ENCODE measurements around the gene DMTF1.
"Not testable (repeated sequence)": the region's sequence is repeated elsewhere in the genome, so short reads cannot be mapped to it uniquely, and the experiment has no call there.

DMTF1 gene

GRCh38 chr7:87192784-87193487 is 40.7 kb downstream of the DMTF1 start:
- DNase-seq = no peak

- no peak for DNase-seq
Observed at GRCh38 chr7:87193912-87194311, 41.7 kb downstream of the DMTF1 start.

- no peak for DNase-seq
Observed at GRCh38 chr7:87199241-87199640, 47.0 kb downstream of the DMTF1 start.

GRCh38 chr7:87199700-87200450 is 47.6 kb downstream of the DMTF1 start:
- DNase-seq = no peak

GRCh38 chr7:87202208-87202607 is 50.0 kb downstream of the DMTF1 start:
- DNase-seq = no peak

GRCh38 chr7:87202705-87203104 is 50.5 kb downstream of the DMTF1 start:
- no peak for DNase-seq

- not testable (repeated sequence) for DNase-seq
Observed at GRCh38 chr7:87203929-87204328, 51.7 kb downstream of the DMTF1 start.

GRCh38 chr7:87204933-87205332 is 52.7 kb downstream of the DMTF1 start:
- DNase-seq = no peak

GRCh38 chr7:87205701-87206100 is 53.4 kb downstream of the DMTF1 start:
- not testable (repeated sequence) for DNase-seq

GRCh38 chr7:87206361-87206760 is 54.1 kb downstream of the DMTF1 start:
- DNase-seq = no peak

- no peak for DNase-seq
Observed at GRCh38 chr7:87209295-87209924, 57.2 kb downstream of the DMTF1 start.

- no peak for DNase-seq
Observed at GRCh38 chr7:87210506-87210905, 58.3 kb downstream of the DMTF1 start.

GRCh38 chr7:87212498-87212897 is 60.2 kb downstream of the DMTF1 start:
- no peak for DNase-seq

- DNase-seq = no peak
Observed at GRCh38 chr7:87213252-87213651, 61.0 kb downstream of the DMTF1 start.

GRCh38 chr7:87213811-87214210 is 61.6 kb downstream of the DMTF1 start:
- no peak for DNase-seq

- DNase-seq = no peak
Observed at GRCh38 chr7:87215046-87215445, 62.8 kb downstream of the DMTF1 start.

GRCh38 chr7:87216701-87217508 is 64.7 kb downstream of the DMTF1 start:
- DNase-seq = peak in 3 of 51 donors; percentile 4 to 23 (median 5)

- DNase-seq = no peak
Observed at GRCh38 chr7:87217983-87218653, 65.9 kb downstream of the DMTF1 start.

- peak in 37 of 51 donors; percentile 13 to 73 (median 36) for DNase-seq
Observed at GRCh38 chr7:87218796-87219544, 66.7 kb downstream of the DMTF1 start.

- peak in 47 of 51 donors; percentile 17 to 71 (median 47) for DNase-seq
Observed at GRCh38 chr7:87219545-87220025, 67.3 kb downstream of the DMTF1 start, which contains the start of gene TMEM243. Gene TMEM243, minus strand, starts transcription at chr7:87219732. Its CDS starts 229 bp downstream, at chr7:87219503.

Measured in hypothalamus (tissue), 51 donors.